ENCODE results near the gene APOBEC2.

The APOBEC2 gene

GRCh38 chr6:41037107-41037900 lies 15.7 kb upstream of the APOBEC2 start:
- DNase-seq (ENCODE audit: low read depth, low spot score): no peak

DNA sequence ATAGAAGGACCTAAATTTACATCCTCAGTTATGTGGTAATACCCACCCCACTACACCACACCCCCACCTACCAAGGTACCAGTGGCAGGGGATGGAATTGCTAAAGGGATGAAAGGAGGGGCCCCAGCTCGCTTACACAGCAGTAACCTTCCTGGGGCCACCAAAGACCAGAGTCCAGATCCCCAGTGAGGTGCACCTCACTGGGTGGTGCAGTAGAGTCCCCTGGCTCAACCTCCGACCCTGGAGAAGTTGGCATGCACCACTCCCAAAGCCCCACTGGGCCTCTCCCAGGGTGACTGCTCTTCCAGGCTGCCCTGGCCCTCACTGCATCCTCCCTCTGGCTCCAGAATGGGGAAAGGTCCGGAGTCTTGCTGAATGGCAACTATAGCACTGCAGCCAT lies 14.8 kb upstream of the APOBEC2 start:
- no peak for DNase-seq (ENCODE audit: low read depth, low spot score)

DNA sequence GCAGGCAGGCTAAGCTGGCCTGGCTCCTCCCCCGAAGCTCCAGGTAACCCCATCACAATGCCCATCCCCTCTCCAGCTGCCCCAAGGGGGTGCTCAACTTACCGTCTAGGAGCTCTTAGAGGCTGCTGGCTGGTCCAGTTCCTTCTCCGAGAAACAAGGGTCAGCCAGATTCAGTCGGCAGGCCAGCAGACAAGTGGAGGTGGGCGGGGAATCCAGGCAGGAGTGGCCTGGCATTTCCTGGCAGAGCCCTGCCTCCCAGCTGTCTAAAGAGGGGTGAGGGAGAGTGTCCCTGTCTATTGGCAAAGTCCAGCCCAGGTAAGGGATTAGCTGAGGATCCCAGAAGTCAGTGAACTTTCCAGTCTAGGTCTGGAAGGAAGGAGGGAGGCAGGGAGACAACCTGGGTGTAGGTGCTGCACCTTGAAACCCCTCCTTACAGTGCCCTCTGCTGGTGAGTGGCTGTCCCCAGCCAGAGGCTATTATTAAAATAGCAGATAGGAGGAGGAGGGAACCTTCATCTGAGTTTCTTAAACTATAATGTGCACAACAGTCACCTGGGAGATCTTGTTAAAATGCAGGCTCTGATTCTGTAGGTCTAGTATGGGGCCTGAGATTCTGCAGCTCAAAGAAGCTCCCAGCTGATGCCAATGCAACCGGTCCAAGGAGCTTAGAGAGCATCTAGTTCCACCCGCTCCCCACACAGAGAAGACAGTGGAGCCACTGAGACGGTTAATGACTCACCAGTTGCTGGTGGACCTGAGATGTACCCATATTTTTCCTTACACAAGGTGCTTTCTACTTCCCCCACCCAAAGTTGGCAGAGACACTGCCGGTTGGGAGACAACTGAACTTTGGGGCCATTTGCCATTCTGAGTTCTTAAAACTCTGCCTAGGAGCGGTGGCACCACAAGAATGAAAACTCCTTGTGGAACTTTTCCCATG lies 13.7 kb upstream of the APOBEC2 start, which contains the start of gene UNC5CL:
UNC5CL (minus strand) TSS at position 162 of the 939 bp plus-strand sequence. CDS start 4,147 bp downstream, outside the sequence.
- peak; percentile 23 for DNase-seq (ENCODE audit: low read depth, low spot score)

- no peak for DNase-seq (ENCODE audit: low read depth, low spot score)
Observed at GRCh38 chr6:41040101-41040939, 12.7 kb upstream of the APOBEC2 start.

DNA sequence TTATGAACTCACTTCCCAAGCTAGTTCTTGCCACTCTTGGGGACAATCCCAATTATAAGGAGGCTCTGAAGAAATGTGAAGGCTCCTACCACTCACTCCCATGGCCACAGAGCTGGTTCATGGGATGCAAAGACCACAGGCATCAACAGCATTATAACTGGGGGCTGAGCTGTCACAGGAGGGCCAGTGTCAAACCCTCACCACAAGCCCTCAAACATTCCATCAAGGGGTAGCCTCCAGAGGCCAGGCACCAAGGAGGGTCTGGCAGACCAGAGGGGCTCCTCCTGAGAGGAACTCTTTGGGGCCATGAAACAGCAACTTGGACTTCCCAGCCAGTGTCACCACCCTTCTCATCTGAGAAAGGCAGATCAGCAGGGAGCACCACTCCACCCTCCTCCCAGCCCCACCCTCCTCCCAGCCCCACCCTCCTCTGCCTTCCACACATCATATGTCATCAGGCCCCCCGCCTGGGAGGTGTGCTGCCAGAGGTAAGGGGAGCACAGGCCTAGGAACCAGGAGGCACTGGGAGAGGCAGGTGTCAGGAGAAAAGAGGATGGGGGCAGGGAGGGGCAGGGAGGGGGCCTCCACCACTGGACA lies 12.0 kb upstream of the APOBEC2 start:
- DNase-seq (ENCODE audit: low read depth, low spot score): no peak

- DNase-seq (ENCODE audit: low read depth, low spot score): no peak
Observed at GRCh38 chr6:41042226-41043055, 10.6 kb upstream of the APOBEC2 start, which contains the start of gene TSPO2. Gene TSPO2, plus strand, starts transcription at chr6:41042467. Its CDS starts 519 bp downstream, at chr6:41042986.

DNA sequence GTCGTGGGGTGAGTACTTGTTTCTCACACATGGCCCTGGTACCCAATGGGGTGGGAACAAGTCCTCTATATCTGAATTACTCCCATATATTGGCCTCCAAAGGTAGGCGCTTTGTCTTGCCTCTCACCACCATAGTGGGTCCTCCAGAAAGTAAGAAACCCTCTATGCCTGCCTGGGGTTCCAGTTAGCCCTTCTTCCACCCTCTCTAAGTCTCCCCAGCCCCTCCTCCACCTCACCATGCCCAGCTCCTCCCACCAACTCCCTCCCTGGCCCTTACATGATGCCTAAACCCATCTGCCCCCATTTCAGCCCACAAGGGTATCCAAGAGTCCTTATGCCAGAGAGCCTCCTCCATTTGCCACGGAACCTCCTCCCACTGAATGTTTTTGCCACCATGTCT lies 9.9 kb upstream of the APOBEC2 start:
- no peak for DNase-seq (ENCODE audit: low read depth, low spot score)

DNA sequence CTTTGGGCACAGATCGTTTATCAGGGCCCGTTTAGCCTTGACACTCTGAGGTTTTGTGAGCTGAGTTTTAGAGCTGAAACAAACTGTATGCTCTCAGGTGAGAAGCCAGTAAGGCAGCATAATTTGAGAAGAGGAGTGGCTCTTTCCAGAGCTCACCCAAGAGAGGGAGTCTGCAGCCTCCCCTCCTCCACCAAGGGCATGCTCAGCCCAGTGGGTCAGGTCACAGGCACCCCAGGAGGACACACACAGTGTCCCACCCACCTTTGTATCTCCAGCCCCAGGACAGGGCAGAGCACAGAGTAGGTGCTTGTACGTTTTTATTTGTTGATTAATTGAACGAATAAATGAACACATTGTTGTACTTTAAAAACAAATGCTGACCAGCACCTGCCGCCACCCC lies 7.3 kb upstream of the APOBEC2 start:
- DNase-seq (ENCODE audit: low read depth, low spot score): no peak

DNA sequence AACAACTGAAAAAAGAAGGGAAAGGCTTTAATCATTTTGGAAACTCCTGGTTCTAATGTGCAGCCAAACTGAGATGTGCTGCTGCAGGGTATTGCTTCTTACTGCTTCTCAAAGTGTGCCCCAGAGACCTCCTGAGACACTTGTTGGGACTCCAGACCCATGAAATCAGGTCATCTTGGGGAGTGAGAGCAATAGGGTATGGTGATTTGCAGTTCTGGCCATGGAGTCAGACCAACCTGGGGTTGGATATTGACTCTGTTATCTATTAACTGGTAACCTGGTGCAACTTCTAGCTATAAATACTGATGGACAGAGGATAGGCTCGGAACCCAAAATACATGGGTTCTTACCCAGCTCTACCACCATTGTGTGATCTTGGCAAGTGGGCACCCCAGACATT lies 6.9 kb upstream of the APOBEC2 start:
- DNase-seq (ENCODE audit: low read depth, low spot score): no peak

DNA sequence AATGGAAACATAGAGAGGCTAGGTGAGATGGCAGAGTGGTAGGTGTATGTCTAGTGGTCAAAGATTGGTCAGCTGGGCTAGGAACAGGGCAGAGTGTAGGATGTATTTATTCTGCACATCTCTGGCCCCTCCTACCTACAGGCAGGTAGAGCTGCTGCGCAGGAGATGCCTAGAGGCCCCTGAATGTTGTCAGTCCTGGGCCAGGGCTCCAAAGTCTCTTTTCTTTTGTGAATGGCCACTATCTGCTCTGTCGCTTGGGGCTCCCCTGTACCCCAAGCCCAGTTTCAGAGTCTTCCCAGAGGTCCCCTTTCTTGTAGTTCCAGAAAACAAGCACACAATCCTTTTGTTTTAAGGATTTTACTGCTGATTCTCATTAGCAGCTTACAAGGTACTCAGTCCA lies 5.7 kb upstream of the APOBEC2 start:
- no peak for DNase-seq (ENCODE audit: low read depth, low spot score)

DNA sequence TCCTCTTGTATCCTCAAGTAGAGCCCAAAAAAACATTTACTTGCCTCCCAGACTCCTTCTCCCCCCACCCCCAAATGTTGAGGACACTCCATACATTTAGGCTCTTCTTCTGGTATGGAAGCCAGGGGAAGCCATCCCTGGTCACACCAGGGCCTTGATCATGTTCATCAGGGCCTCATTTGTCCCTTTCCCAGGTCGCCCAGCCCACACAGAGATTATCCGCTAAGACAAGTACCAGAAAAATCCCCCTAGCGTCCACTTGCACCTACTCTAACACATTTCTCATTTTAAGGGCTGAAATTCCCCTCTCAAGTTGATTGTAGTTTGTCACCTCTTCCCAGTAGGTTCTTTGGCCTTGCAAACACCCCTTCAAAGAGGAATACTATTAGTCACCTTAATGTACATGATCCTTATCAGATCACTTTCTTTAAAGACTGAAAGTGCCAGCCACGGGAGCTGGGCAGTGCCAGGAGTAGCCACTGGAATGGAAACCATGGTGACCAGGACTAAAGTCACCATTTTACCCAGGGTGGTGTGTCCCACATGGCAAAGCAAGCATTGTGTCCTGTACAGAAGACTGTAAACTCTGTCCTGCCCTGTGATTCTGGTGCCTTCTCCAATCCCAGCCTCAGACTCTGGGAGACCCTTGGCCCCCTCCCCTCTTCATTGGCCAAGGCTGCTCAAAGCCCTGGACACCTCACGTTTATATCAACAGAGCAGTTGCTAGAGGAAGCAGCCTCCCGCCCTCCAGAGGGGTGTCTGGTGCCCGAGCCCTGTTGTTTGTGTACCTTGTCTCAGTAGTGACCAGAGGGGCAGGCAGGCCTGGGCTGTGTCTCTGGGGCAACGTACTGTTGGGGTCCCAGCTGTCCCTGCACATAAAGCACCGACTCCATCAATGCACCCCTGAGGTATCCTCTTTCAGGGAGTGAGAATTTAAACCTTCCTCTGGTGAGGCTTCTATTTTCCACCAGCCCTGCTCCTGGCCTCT lies 5.0 kb upstream of the APOBEC2 start:
- no peak for DNase-seq (ENCODE audit: low read depth, low spot score)

DNA sequence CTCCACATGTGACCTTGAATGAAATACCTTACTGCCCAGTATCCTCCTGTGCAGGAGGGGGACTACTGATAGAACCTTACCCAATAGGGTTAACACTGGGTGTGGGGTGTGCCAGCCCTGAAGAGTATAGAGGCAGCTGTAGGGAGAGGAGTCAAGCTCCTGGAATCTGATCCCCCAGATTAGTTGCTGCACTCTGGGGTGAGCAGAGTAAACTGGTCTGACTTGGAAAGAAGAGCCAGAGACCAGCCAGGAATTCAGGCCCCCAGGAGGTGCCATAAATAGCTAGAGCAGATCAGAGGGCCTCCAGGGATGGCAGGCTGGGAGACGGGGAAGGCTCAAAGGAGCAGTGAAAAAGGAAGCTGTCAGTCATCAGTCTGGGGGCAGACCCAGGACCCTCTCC lies 3.5 kb upstream of the APOBEC2 start:
- no peak for DNase-seq (ENCODE audit: low read depth, low spot score)

DNA sequence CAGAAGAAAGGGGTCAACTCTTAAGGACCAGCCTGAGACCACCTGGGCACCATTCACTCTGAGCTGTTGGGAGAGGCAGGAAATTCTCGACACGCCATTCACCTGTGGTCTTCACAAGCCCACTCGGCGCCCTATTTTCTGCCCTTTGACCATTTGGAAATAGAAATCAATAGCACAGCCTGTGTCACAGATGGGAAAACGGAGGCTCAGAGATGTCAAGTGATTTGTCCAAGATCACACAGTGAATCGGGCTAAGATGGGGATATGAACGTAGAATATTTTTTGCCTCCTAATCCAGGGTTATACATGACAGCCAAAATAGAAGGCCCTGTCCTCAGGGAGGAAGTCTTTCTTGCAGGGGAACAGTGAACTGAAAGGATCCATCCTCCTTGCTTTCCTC lies 3.0 kb upstream of the APOBEC2 start:
- no peak for DNase-seq (ENCODE audit: low read depth, low spot score)

- DNase-seq (ENCODE audit: low read depth, low spot score): no peak
Observed at GRCh38 chr6:41050536-41050935, 2.5 kb upstream of the APOBEC2 start.

DNA sequence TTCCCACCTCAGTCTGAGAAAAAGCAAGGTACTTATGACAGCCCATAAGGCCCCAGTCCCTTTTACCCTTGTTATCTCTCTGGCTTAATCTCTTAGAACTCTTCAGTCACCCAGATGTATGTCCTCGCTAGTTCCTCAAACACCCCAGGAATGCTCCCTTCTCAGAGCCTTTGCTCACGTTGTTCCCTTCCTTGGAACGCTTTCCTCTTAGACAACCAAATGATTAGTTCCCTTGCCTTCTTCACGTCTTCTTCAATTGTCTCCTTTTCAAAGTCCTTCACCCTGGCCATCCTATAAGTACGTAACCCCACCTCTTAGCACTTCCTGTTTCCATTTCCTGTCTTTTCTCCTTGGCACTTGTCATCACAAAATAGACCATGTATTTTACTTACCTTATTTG lies 1.1 kb upstream of the APOBEC2 start:
- no peak for DNase-seq (ENCODE audit: low read depth, low spot score)

- no peak for DNase-seq (ENCODE audit: low read depth, low spot score)
Observed at GRCh38 chr6:41054511-41054910, 1.5 kb downstream of the APOBEC2 start.

- DNase-seq (ENCODE audit: low read depth, low spot score): no peak
Observed at GRCh38 chr6:41055149-41055548, 2.1 kb downstream of the APOBEC2 start.

DNA sequence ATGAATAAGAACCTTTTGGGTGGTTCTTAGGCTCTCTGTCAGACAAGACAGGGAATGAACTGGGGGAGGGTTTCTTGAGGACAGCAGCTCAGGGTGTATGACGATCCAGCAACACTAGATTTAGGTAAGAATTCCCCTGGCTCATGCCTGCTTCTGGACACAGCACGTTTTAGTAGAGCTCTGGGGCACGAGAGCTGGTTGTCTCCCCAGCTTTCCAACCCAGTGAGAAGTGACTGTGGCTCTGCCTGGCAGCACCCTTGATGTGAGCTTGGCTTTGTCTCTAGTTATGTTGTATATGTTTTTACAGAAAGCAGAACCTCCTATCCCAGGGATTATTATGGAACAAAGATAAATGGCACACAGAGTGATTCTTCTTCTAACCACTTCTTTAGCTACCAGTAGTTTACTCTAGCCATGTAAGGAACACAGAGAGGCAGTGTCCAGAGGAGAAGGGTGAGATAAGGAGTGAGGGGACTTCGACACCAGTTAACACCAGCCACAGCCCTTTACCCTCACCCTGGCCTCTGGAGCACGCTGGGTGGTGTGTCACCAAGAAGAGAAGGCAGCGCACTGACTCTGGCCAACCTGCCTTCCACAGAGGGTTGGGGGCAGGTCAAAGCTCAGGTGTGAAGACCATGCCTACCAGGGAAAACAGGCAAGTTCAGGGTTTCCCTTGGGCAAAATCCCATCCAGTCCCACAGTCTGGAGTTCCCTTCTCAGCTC lies 3.9 kb downstream of the APOBEC2 start:
- DNase-seq (ENCODE audit: low read depth, low spot score): no peak
